ENCODE data around the gene VPS52.

VPS52 gene

GRCh38 chr6:33271468-33272274, at the start of gene VPS52, which contains the start of gene RPS18:
Gene VPS52, minus strand, starts transcription at chr6:33271876. Its CDS starts 201 bp downstream, at chr6:33271675.
Gene RPS18, plus strand, starts transcription at chr6:33272075. Its CDS starts 45 bp downstream, at chr6:33272120.
- peak within 1 kb of the TSS; percentile 94 for H3K4me3 Mint-ChIP-seq
- peaks cover 97% of the 10 kb centered on the region for H3K36me3 Mint-ChIP-seq (ENCODE audit: low read depth)
- H3K27ac Mint-ChIP-seq = peak within 1 kb of the TSS; percentile 100
- no peaks in the 10 kb centered on the region for H3K9me3 Mint-ChIP-seq
- no peaks in the 10 kb centered on the region for H3K27me3 Mint-ChIP-seq
- intact Hi-C loops (cut with micrococcal nuclease) = loop anchor here (1.0 kb wide), 1 partner anchor 18 kb away; the partner anchor contains the start of genes PFDN6 and WDR46
- H3K4me1 Mint-ChIP-seq (ENCODE audit: low read depth) = peaks cover 82% of the 10 kb centered on the region

DNA sequence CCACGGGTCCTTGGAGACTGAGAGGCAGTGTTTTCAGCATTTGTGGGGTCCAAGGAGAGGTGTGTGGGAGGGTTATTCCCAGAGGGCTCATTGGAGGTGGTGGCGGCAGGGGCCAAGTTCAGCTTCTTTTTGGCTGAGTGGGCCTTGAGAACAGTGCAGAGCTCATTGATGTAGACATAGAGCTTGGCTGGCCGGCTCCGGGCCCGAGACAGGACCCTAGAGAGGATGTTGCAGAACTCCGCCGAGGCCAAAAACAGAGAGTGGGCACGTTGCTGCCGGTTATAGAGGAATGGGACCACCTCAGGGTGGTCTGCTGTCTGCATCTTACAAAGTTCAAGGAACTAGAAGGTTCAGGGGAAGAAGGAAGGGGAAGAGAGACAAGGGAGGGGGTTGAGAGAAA, 49.6 kb upstream of the VPS52 start:
- H3K9me3 Mint-ChIP-seq = no peaks in the 10 kb centered on the region
- H3K4me1 Mint-ChIP-seq (ENCODE audit: low read depth) = peaks cover 74% of the 10 kb centered on the region
- H3K27ac Mint-ChIP-seq = peak overlapping the region; percentile 100
- peaks cover 61% of the 10 kb centered on the region for H3K36me3 Mint-ChIP-seq (ENCODE audit: low read depth)
- peak overlapping the region; percentile 99 for H3K4me3 Mint-ChIP-seq
- no peaks in the 10 kb centered on the region for H3K27me3 Mint-ChIP-seq
- intact Hi-C loops (cut with micrococcal nuclease) = no loop called here

GRCh38 chr6:33320315-33321181, 48.9 kb upstream of the VPS52 start:
- Mint-ChIP-seq H3K27ac (peak overlapping the region; percentile 100), H3K9me3 (no peaks in the 10 kb centered on the region), H3K4me3 (peak overlapping the region; percentile 99), H3K36me3 (ENCODE audit: low read depth) (peaks cover 68% of the 10 kb centered on the region), H3K4me1 (ENCODE audit: low read depth) (peaks cover 81% of the 10 kb centered on the region), H3K27me3 (no peaks in the 10 kb centered on the region)
- intact Hi-C loops (cut with micrococcal nuclease) = no loop called here

DNA sequence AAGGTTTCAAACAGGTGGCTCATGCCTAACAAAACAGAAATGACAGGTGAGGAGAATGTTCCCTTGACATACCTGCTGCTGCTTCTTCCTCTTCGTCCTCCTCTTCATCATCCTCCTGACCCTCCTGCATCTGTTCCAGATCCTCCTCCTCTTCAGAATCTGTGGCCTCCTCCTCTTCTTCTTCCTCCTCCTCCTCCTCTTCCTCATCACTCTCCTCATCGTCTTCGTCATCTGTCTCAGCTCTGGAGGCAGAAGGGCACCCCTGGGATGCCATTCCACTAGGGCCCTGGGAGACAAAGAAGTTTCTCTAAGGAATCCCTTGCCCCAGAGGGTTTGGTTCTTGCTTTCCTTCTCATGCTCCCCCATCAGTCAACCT, 48.3 kb upstream of the VPS52 start:
- H3K36me3 Mint-ChIP-seq (ENCODE audit: low read depth) = peaks cover 74% of the 10 kb centered on the region

GRCh38 chr6:33318426-33319073, 46.9 kb upstream of the VPS52 start:
- Mint-ChIP-seq H3K4me1 (ENCODE audit: low read depth) (peaks cover 82% of the 10 kb centered on the region), H3K9me3 (no peaks in the 10 kb centered on the region), H3K4me3 (peak overlapping the region; percentile 92), H3K36me3 (ENCODE audit: low read depth) (peaks cover 88% of the 10 kb centered on the region), H3K27ac (peak overlapping the region; percentile 98), H3K27me3 (no peaks in the 10 kb centered on the region)
- intact Hi-C loops (cut with micrococcal nuclease) = no loop called here

More for the DNA sequence above, 48.3 kb upstream of the VPS52 start:
- Mint-ChIP-seq H3K27me3 (no peaks in the 10 kb centered on the region), H3K4me1 (ENCODE audit: low read depth) (peaks cover 87% of the 10 kb centered on the region), H3K9me3 (no peaks in the 10 kb centered on the region), H3K4me3 (no peak overlapping the region), H3K27ac (peak overlapping the region; percentile 98)
- intact Hi-C loops (cut with micrococcal nuclease) = no loop called here

GRCh38 chr6:33317669-33318425, 46.2 kb upstream of the VPS52 start, which contains the start of gene ZBTB22:
Gene ZBTB22, minus strand, starts transcription at chr6:33317744. Its CDS starts 828 bp downstream, at chr6:33316916.
- no peaks in the 10 kb centered on the region for H3K9me3 Mint-ChIP-seq
- intact Hi-C loops (cut with micrococcal nuclease) = no loop called here
- H3K36me3 Mint-ChIP-seq (ENCODE audit: low read depth) = peaks cover 92% of the 10 kb centered on the region
- no peaks in the 10 kb centered on the region for H3K27me3 Mint-ChIP-seq
- peak within 1 kb of the TSS; percentile 92 for H3K4me3 Mint-ChIP-seq
- H3K27ac Mint-ChIP-seq = peak within 1 kb of the TSS; percentile 98
- H3K4me1 Mint-ChIP-seq (ENCODE audit: low read depth) = peaks cover 77% of the 10 kb centered on the region

- Mint-ChIP-seq H3K4me3 (peak overlapping the region; percentile 76), H3K4me1 (ENCODE audit: low read depth) (peaks cover 78% of the 10 kb centered on the region), H3K9me3 (no peaks in the 10 kb centered on the region), H3K27ac (peak overlapping the region; percentile 98), H3K36me3 (ENCODE audit: low read depth) (peaks cover 92% of the 10 kb centered on the region), H3K27me3 (no peaks in the 10 kb centered on the region)
- intact Hi-C loops (cut with micrococcal nuclease) = no loop called here
Observed at GRCh38 chr6:33317419-33317668, 45.7 kb upstream of the VPS52 start.

- H3K36me3 Mint-ChIP-seq (ENCODE audit: low read depth) = peaks cover 92% of the 10 kb centered on the region
- H3K27ac Mint-ChIP-seq = peak overlapping the region; percentile 98
- H3K4me3 Mint-ChIP-seq = peak overlapping the region; percentile 76
- peaks cover 78% of the 10 kb centered on the region for H3K4me1 Mint-ChIP-seq (ENCODE audit: low read depth)
- intact Hi-C loops (cut with micrococcal nuclease) = no loop called here
- no peaks in the 10 kb centered on the region for H3K9me3 Mint-ChIP-seq
- H3K27me3 Mint-ChIP-seq = no peaks in the 10 kb centered on the region
Observed at GRCh38 chr6:33316603-33317418, 45.1 kb upstream of the VPS52 start.

GRCh38 chr6:33315793-33316602, 44.3 kb upstream of the VPS52 start:
- intact Hi-C loops (cut with micrococcal nuclease) = no loop called here

GRCh38 chr6:33314943-33315792, 43.5 kb upstream of the VPS52 start:
- Mint-ChIP-seq H3K4me3 (peak overlapping the region; percentile 100), H3K36me3 (ENCODE audit: low read depth) (peaks cover 94% of the 10 kb centered on the region), H3K4me1 (ENCODE audit: low read depth) (peaks cover 75% of the 10 kb centered on the region), H3K27me3 (no peaks in the 10 kb centered on the region), H3K9me3 (no peaks in the 10 kb centered on the region), H3K27ac (peak overlapping the region; percentile 98)
- intact Hi-C loops (cut with micrococcal nuclease) = loop anchor here (1.0 to 5.0 kb wide), 2 partner anchors 8 to 32 kb away; no protein-coding TSS in a partner anchor

More at GRCh38 chr6:33315793-33316602, 44.3 kb upstream of the VPS52 start:
- peaks cover 76% of the 10 kb centered on the region for H3K4me1 Mint-ChIP-seq (ENCODE audit: low read depth)
- peak overlapping the region; percentile 76 for H3K4me3 Mint-ChIP-seq
- peaks cover 94% of the 10 kb centered on the region for H3K36me3 Mint-ChIP-seq (ENCODE audit: low read depth)
- no peaks in the 10 kb centered on the region for H3K9me3 Mint-ChIP-seq
- peak overlapping the region; percentile 98 for H3K27ac Mint-ChIP-seq
- no peaks in the 10 kb centered on the region for H3K27me3 Mint-ChIP-seq

DNA sequence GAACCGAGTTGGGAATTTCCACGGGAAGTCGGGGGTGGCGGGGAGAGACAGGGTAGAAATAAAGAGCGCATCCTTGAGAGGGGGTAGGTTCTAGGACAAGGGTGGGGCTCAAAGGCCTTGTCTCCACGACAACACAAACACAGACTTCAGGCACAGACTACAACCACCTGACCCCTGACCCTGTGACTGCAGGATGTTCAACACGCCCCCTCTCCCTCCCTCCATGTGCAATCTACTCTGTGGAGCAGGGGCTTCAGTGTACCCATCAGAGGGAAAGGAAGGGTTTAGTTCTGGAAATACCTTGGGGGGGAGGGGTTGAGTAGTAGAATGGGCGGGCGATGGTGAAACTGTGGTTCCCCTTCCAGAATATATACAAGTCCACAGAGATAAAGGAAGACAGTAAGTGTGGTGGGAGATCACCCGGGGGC, 42.9 kb upstream of the VPS52 start:
- no peaks in the 10 kb centered on the region for H3K27me3 Mint-ChIP-seq
- H3K4me3 Mint-ChIP-seq = peak overlapping the region; percentile 100
- H3K27ac Mint-ChIP-seq = peak overlapping the region; percentile 98
- H3K9me3 Mint-ChIP-seq = no peaks in the 10 kb centered on the region
- H3K36me3 Mint-ChIP-seq (ENCODE audit: low read depth) = peaks cover 94% of the 10 kb centered on the region
- peaks cover 69% of the 10 kb centered on the region for H3K4me1 Mint-ChIP-seq (ENCODE audit: low read depth)
- intact Hi-C loops (cut with micrococcal nuclease) = loop anchor here (1.0 to 5.0 kb wide), 2 partner anchors 9 to 33 kb away; no protein-coding TSS in a partner anchor
